ENCODE results near the gene UXS1.

Gene UXS1

GRCh38 chr2:106054880-106055655 lies 139.0 kb downstream of the UXS1 start:
- DNase-seq: no peak

DNA sequence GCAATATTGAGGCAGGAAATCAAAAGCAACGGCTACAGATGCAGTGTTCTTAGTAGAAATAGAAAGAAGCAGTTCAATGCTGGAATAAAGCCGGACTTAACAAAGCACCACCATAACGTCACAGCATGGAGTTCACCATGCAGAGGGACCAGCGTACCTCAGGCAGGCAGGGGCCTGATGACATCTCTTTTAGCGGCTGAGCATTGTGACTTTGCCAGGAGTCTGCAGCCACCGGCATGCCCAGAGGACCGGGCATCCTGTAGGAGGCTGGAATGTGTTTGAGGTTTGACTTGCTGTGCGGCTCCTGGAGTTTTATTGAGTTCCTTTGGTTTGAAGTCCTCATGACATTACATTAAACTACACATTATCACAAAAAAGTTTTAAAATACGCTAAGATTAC lies 139.8 kb downstream of the UXS1 start:
- DNase-seq: no peak

DNA sequence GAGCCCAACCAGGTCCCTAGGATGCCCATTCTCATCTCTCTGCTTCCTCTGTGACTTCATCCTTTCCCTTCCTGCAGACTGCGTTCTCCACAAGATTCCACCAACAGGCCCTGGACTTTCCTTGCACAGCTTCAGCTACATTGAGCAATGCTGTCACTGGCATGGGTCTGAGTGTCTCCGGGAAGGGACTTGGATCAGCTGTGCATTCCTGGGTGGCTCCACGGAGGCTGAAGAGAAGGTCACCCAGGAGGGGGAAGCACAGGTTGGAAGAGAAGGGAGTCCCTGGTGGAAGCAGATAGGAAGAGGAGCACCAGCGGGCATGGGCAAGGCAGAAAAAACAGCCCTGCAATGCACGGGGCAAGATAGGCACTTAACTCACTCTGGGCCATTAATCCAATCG lies 140.5 kb downstream of the UXS1 start:
- DNase-seq: no peak

- no peak for DNase-seq
Observed at GRCh38 chr2:106053116-106053515, 141.0 kb downstream of the UXS1 start.

DNA sequence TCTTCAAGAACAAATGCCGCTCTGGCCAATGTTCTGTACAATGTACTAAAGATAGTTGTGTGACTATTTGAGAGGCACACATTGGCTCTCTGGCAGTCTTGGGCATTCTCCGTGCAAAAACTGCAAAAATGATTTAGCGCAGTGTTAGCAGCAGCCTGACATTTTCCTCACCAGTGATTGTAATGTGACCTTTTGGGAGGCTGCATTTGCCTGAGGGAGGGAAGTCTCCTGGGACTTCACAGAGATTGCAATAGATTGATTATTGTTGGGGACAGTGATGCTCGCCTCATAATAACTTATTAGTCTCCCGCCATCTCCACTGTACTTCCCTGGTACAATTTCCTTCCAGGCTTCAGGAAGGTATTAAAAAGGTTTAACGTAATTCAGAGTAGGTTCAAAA lies 149.2 kb downstream of the UXS1 start:
- DNase-seq: no peak

GRCh38 chr2:106044021-106044420 lies 150.1 kb downstream of the UXS1 start:
- no peak for DNase-seq
